T-helper 2 cell treated with Interferon-gamma antibody and Interleukin-4, amounts not matched to agents 5 μg/mL and 100 μg/mL, for 36 hours (primary cell): ENCODE measurements around the gene C12orf75.
"Not testable (repeated sequence)": the region's sequence is repeated elsewhere in the genome, so short reads cannot be mapped to it uniquely, and the experiment has no call there.

Experiments used
- DNase-seq: peaks from one replicate; pipeline ENCODE4 v3.0.0; 2021; ENCODE audit warnings: low spot score
- H3K27ac Mint-ChIP-seq: one replicate; pipeline ENCODE4 v1.8.0; 2021; ENCODE audit warnings: mild to moderate bottlenecking, mixed read lengths
- H3K27me3 Mint-ChIP-seq: one replicate; pipeline ENCODE4 v1.8.0; 2021; ENCODE audit warnings: low read depth, mixed read lengths
- H3K36me3 Mint-ChIP-seq: one replicate; pipeline ENCODE4 v1.8.0; 2021; ENCODE audit warnings: low read depth, mixed read lengths
- H3K4me1 Mint-ChIP-seq: one replicate; pipeline ENCODE4 v1.8.0; 2021; ENCODE audit warnings: low read depth, mixed read lengths
- H3K4me3 Mint-ChIP-seq: one replicate; pipeline ENCODE4 v1.8.0; 2022; ENCODE audit warnings: mild to moderate bottlenecking, moderate library complexity, mixed read lengths
- H3K9me3 Mint-ChIP-seq: one replicate; pipeline ENCODE4 v1.8.0; 2021; ENCODE audit warnings: mixed read lengths

The C12orf75 gene

GRCh38 chr12:105316931-105317852 is 13.3 kb upstream of the C12orf75 start:
- DNase-seq = no peak
- H3K36me3 Mint-ChIP-seq = peaks cover 56% of the 10 kb centered on the region
- H3K9me3 Mint-ChIP-seq = peaks cover 24% of the 10 kb centered on the region
- H3K4me1 Mint-ChIP-seq = peaks cover 51% of the 10 kb centered on the region
- no peaks in the 10 kb centered on the region for H3K27me3 Mint-ChIP-seq
- H3K27ac Mint-ChIP-seq = peak overlapping the region; percentile 42
- no peak overlapping the region for H3K4me3 Mint-ChIP-seq

- DNase-seq = no peak
- H3K9me3 Mint-ChIP-seq = peaks cover 24% of the 10 kb centered on the region
- H3K27me3 Mint-ChIP-seq = no peaks in the 10 kb centered on the region
- H3K4me3 Mint-ChIP-seq = no peak overlapping the region
- H3K36me3 Mint-ChIP-seq = peaks cover 49% of the 10 kb centered on the region
- H3K27ac Mint-ChIP-seq = no peak overlapping the region
- peaks cover 56% of the 10 kb centered on the region for H3K4me1 Mint-ChIP-seq
Measured at GRCh38 chr12:105317942-105318621, 12.4 kb upstream of the C12orf75 start.

DNA sequence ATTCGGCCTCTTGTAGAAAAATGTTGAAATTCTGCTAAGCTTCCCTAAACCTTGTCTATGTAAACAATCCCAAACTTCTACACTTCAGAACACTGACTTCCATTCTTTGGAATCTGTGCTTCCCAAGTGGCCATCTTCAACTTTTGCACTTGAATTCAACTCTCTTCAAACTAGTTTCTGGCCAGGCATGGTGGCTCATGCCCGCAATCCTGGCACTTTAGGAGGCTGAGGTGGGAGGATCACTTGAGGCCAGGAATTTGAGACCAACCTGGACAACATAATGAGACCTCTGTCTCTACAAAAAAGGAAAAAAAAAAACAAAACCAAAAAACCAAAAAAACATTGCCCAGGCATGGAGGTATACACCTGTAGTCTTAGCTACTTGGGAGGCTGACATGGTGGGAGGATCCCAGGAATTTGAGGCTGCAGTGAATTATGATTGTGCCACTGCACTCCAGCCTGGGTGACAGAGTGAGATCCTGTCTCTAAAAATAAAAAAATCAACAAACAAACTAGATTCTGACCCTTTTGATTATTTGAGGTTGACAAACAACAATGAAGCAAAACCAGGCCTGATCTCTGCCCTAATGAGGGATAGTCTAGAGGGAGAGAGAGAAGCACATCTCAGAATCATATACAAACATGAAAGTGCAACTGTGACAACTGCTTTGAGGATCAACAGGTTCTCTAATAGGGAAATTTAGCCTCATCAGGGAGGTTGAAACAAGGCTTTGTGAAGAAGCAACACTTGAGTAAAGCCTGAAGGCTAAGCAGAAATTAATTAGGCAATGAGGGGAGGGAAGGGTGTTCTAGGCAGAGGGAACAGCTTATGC is 11.6 kb upstream of the C12orf75 start:
- Mint-ChIP-seq H3K27ac (peak overlapping the region; percentile 0), H3K4me1 (peaks cover 63% of the 10 kb centered on the region), H3K36me3 (peaks cover 45% of the 10 kb centered on the region), H3K4me3 (no peak overlapping the region), H3K9me3 (peaks cover 19% of the 10 kb centered on the region), H3K27me3 (no peaks in the 10 kb centered on the region)
- DNase-seq = no peak

- Mint-ChIP-seq H3K9me3 (peaks cover 11% of the 10 kb centered on the region), H3K36me3 (peaks cover 36% of the 10 kb centered on the region), H3K27ac (no peak overlapping the region), H3K4me3 (no peak overlapping the region), H3K27me3 (no peaks in the 10 kb centered on the region), H3K4me1 (peaks cover 69% of the 10 kb centered on the region)
- no peak for DNase-seq
Measured at GRCh38 chr12:105319691-105320209, 10.7 kb upstream of the C12orf75 start.

DNA sequence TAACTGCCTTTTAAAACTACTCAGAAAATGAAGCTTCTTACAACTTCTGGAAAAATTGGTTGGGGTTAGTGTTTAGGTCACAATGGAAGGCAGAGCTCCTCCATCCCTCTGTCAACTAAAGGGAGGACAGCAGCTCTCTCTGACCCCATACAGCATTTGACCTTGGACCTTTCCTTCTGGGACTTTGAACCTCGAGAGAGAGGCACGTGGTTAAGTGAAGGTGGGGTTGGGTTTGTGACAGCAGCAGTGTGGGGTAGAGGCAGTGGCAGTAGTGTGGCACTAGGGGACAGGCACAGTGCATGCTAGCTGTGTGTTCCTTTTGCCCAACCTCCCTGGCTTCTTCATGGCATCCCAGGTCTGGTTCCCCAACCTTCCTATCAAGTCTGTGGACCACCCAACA is 9.4 kb upstream of the C12orf75 start:
- no peaks in the 10 kb centered on the region for H3K9me3 Mint-ChIP-seq
- H3K27ac Mint-ChIP-seq = no peak overlapping the region
- peak overlapping the region; percentile 25 for H3K4me3 Mint-ChIP-seq
- no peaks in the 10 kb centered on the region for H3K27me3 Mint-ChIP-seq
- peaks cover 32% of the 10 kb centered on the region for H3K36me3 Mint-ChIP-seq
- H3K4me1 Mint-ChIP-seq = peaks cover 68% of the 10 kb centered on the region
- DNase-seq = no peak

GRCh38 chr12:105322070-105322469 is 8.4 kb upstream of the C12orf75 start:
- Mint-ChIP-seq H3K27ac (no peak overlapping the region), H3K36me3 (peaks cover 28% of the 10 kb centered on the region), H3K27me3 (no peaks in the 10 kb centered on the region), H3K4me1 (peaks cover 71% of the 10 kb centered on the region), H3K4me3 (peak overlapping the region; percentile 38), H3K9me3 (no peaks in the 10 kb centered on the region)
- DNase-seq = no peak

- Mint-ChIP-seq H3K27ac (peak overlapping the region; percentile 79), H3K36me3 (peaks cover 20% of the 10 kb centered on the region), H3K4me3 (peak overlapping the region; percentile 78), H3K27me3 (no peaks in the 10 kb centered on the region), H3K4me1 (peaks cover 79% of the 10 kb centered on the region), H3K9me3 (no peaks in the 10 kb centered on the region)
- no peak for DNase-seq
Measured at GRCh38 chr12:105324704-105325103, 5.8 kb upstream of the C12orf75 start.

DNA sequence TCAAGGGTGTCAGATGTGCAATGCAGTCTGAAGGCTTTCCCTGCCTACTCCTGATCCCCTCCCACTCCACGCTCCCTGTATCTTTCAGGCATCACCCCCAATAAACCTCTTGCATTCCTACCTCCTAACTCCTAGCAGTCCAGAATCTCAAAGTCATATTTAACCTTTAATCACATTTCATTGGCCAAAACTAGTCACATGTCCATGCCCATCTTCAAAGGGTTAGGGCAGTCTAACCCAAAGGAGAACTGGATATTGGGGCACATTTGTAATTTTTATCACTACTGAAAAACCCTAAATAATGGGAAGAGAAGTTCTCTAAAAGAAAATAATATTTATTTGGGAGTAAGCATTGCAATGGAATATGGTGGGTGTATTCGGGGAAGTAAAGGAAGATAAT is 5.4 kb upstream of the C12orf75 start:
- H3K9me3 Mint-ChIP-seq = no peaks in the 10 kb centered on the region
- DNase-seq = no peak
- peaks cover 80% of the 10 kb centered on the region for H3K4me1 Mint-ChIP-seq
- peaks cover 20% of the 10 kb centered on the region for H3K36me3 Mint-ChIP-seq
- no peaks in the 10 kb centered on the region for H3K27me3 Mint-ChIP-seq
- peak overlapping the region; percentile 79 for H3K27ac Mint-ChIP-seq
- H3K4me3 Mint-ChIP-seq = peak overlapping the region; percentile 78

GRCh38 chr12:105329926-105330282 is 587 bp upstream of the C12orf75 start:
- Mint-ChIP-seq H3K36me3 (peaks cover 41% of the 10 kb centered on the region), H3K27me3 (no peaks in the 10 kb centered on the region), H3K4me1 (peaks cover 68% of the 10 kb centered on the region), H3K9me3 (no peaks in the 10 kb centered on the region), H3K27ac (peak overlapping the region; percentile 92), H3K4me3 (peak overlapping the region; percentile 75)
- DNase-seq = no peak

DNA sequence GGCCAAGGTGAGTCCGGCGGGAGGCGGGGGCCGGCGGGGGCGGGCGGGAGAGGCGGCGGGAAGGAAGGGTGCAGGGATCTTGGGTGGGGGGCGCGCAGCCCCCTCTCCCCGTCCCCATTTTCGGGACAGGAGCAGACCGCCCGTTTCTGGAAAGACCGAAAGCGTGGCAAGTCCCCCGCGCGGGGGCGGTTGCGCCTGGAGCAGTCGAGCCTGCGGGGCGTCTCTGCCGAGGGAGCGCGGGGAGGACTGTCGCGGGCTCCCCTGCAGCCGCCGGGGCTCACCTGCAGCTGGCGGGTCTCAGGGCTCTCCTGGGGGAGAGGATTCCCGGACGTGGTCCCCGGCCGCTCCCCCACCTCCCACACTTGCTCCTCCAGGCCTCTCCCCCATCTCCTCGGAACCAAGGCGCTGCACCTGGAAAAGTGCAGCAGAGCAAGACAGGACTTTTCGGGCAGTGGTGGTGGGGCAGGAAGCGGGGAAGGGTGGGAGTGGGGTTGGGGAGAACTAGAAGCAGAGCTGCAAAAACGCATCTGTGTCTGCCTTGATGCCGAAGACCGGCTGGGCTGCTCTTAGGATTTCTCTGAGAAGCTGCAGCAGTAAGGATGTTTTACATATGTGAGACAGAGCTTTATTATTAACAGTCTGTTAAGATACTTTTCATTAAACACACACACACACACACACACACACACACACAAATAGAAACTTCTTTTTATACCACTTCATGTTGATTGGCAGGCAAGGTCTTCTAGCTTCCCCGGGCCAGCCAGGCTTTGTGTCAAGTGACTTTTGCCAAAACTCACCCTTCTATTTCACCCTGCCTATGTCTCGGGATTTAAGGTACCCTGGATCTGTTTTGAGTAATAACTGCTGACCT is 677 bp downstream of the C12orf75 start:
- Mint-ChIP-seq H3K27ac (peak overlapping the region; percentile 87), H3K36me3 (peaks cover 43% of the 10 kb centered on the region), H3K4me3 (peak overlapping the region; percentile 86), H3K4me1 (peaks cover 69% of the 10 kb centered on the region), H3K9me3 (no peaks in the 10 kb centered on the region), H3K27me3 (no peaks in the 10 kb centered on the region)
- peak; percentile 49 for DNase-seq

GRCh38 chr12:105331805-105332251 is 1.3 kb downstream of the C12orf75 start:
- H3K4me3 Mint-ChIP-seq = peak overlapping the region; percentile 86
- DNase-seq = peak; percentile 42
- H3K36me3 Mint-ChIP-seq = peaks cover 50% of the 10 kb centered on the region
- H3K4me1 Mint-ChIP-seq = peaks cover 69% of the 10 kb centered on the region
- no peaks in the 10 kb centered on the region for H3K27me3 Mint-ChIP-seq
- no peaks in the 10 kb centered on the region for H3K9me3 Mint-ChIP-seq
- peak overlapping the region; percentile 87 for H3K27ac Mint-ChIP-seq

GRCh38 chr12:105332286-105332685 is 1.8 kb downstream of the C12orf75 start:
- DNase-seq = not testable (repeated sequence)
- peak overlapping the region; percentile 86 for H3K4me3 Mint-ChIP-seq

GRCh38 chr12:105332925-105333324 is 2.4 kb downstream of the C12orf75 start:
- no peaks in the 10 kb centered on the region for H3K27me3 Mint-ChIP-seq
- peak overlapping the region; percentile 37 for H3K27ac Mint-ChIP-seq

More at GRCh38 chr12:105332286-105332685, 1.8 kb downstream of the C12orf75 start:
- H3K4me1 Mint-ChIP-seq = peaks cover 67% of the 10 kb centered on the region
- peaks cover 53% of the 10 kb centered on the region for H3K36me3 Mint-ChIP-seq
- H3K27ac Mint-ChIP-seq = peak overlapping the region; percentile 87
- not testable (repeated sequence) for H3K9me3 Mint-ChIP-seq, H3K27me3 Mint-ChIP-seq

More at GRCh38 chr12:105332925-105333324, 2.4 kb downstream of the C12orf75 start:
- Mint-ChIP-seq H3K9me3 (peaks cover 4% of the 10 kb centered on the region), H3K4me1 (peaks cover 71% of the 10 kb centered on the region), H3K4me3 (peak overlapping the region; percentile 86), H3K36me3 (peaks cover 56% of the 10 kb centered on the region)
- DNase-seq = no peak
